Activated T-helper 9 cell treated with anti-CD3 and anti-CD28 coated beads, Interleukin-2, amount 50 U/mL, for 16 hours (primary cell): ENCODE data around the gene MIPEP.
"Not testable (repeated sequence)": the region's sequence is repeated elsewhere in the genome, so short reads cannot be mapped to it uniquely, and the experiment has no call there.

Source experiments
- DNase-seq: peaks from one replicate; pipeline ENCODE4 v3.0.0-alpha.2; 2020; ENCODE audit warnings: low read depth

The MIPEP gene

DNA sequence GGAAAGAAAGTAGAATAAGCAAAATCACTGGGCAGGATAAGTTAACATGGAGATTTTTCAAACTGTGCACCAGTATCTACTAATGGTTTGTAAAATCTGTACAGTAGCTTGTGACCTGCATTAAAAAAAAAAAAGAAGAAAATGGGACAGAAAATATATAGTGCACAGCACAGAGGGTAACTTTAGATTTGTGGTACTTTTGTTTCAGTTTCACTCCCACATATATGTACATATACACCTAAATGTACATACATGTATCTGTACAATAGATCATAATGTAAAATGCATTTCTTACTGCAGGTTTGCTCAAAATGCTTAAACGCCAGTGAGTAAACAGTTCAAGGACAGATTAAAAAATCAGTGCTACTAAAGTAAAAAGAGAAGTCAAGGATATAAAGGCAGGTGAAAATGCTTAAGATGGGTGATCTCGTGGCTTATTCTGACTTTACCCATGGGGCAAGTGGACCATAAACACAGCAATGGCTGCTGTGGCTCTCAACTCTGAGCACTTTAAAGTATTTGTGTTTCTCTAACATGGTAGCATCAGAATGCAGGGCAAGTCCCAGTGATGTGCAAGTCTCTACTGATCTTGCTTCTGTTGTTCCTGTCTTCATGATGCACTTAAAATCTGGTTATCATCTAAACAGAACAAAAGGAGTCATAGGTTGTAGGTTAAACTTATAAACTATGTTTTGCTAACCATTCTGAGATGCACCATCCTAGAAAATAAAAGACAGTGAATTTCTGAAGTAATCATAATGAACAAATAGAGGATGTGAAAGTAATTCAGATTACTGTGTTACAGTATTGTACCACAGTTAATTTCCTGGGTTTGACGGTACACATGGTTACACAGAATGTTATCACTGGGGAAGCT lies 112.3 kb downstream of the MIPEP start:
- no peak for DNase-seq

GRCh38 chr13:23772717-23773116 lies 116.5 kb downstream of the MIPEP start:
- DNase-seq, result no peak

GRCh38 chr13:23771956-23772355 lies 117.2 kb downstream of the MIPEP start:
- DNase-seq, result no peak

DNA sequence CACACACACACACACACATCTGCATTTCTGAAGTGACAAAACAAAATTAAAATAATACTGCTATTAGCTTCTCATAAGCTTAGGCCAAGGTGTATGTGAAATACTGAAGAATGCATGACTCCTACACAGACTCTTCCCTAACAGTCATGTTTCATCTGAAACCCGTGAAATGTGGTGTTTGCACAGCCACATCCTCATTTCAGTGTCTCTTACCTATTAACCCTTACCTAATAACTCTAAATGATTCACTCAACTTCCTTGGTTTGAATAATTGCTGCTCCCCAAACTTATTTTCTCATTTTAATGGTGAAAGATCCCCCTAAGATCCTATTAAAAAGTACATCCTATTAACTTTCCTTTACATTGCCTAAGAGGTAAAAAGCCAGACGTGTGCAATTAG lies 117.6 kb downstream of the MIPEP start:
- no peak for DNase-seq

GRCh38 chr13:23770973-23771372 lies 118.2 kb downstream of the MIPEP start:
- no peak for DNase-seq

DNA sequence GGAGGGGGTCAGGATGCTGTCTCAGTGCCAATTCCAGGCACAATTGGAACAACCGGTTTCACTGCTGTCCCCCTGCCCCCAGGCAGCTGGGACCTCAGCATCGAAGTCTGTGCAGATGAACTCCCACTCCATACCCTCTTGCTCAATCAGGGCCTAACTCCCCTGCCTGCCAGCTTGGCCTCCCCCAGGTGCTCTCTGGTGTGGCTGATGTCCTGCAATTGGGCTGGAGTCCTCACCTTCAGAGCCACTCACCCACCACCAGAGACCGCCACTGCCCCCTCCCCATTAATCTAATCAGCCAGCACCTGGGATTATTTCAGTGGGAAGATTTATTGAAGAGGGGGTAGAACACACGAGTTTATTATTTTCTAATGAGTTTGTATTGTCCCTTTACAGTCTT lies 118.8 kb downstream of the MIPEP start:
- no peak for DNase-seq

- no peak for DNase-seq
Observed at GRCh38 chr13:23769401-23769800, 119.8 kb downstream of the MIPEP start.

DNA sequence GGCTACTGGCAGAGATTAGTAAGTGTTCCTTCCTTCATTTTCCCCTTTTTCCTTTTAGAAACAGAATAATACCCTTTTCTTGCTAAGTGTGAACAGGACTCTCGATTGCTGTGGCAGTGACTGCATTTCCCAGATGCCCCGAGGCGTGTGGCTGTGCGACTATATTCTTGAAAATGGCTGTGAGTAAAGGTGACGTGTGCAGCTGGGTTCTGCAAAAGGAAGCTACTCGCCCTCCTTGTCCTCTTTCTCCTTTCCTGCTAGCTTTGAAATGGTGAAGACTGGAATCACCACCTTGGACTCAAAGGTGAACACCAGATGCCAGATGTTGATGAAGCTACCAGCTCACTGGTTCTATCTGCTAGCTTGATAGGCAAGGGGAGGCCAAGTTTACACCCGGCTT lies 121.4 kb downstream of the MIPEP start:
- DNase-seq, result no peak

GRCh38 chr13:23766939-23767338 lies 122.3 kb downstream of the MIPEP start:
- DNase-seq, result no peak

- no peak for DNase-seq
Observed at GRCh38 chr13:23766283-23766682, 122.9 kb downstream of the MIPEP start.

- DNase-seq, result no peak
Observed at GRCh38 chr13:23765531-23765930, 123.7 kb downstream of the MIPEP start.

DNA sequence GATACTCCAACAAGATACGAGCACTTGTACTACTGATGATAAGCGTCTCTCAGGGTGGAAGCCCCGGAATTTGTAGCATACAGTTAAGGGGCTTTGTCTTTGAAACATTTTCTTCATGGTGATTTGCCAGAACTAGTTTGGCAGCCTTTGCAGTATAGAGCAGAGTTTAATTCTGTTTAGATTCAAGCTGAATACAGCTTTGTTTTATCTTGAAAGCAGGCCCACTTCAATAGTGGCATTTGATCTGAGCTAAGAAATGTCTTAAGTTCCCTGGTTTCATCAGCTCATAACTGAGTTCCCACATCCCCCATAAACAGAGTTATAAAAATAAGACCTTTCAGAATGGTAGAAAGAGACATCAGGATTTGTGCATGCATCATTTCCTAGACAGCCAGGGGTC lies 125.9 kb downstream of the MIPEP start:
- DNase-seq, result no peak

GRCh38 chr13:23761760-23762159 lies 127.4 kb downstream of the MIPEP start:
- DNase-seq, result not testable (repeated sequence)

DNA sequence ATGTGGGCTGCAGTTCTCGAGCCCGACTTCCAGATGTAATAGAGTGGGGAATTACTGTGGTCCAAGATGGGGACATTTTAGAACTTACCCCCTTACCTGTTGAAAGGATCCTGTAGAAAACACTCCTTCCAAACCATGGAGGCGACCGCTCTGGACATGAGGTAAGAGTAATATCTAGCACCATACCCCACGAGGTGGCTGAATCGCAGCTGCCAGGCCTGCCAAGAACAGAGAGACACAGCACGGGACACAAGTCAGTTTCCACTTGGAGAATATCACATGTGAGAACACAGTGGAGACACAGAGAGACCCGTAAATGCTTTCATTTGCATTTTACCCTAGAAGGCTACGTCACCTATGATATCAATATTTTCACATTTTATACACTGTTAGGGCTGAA lies 129.2 kb downstream of the MIPEP start:
- DNase-seq, result no peak

DNA sequence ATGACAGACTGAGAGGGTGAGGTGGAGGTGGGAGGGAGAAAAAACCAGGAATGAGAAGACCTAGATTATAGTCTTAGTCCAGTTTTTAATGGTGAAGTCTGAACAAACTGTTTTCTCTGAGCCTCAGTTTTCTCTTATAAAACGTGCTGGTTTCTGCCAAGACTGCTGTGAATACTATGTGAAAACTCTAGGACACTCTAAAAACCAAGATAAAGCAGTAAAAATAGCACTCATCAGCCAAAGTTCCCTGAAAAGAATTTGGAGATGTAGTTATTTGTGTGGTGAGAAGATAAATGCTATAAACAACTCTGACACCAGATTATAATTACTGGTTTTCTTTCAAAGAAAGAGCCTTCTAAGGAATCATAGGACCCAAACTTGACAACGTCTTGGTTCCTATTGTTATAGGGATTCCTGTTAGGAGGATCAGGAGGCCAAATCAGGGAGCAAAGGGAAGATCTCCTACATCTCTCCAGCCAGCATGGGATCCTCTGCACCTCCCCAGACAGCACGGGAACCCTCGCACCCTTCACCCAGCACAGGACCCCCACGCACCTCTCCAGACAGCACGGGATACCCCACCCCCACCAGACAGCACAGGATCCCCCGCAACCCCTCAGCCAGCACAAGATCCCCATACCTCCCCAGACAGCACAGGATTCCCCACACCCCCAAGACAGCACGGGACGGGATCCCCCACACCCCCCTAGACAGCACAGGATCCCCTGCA lies 130.2 kb downstream of the MIPEP start:
- DNase-seq, result no peak

DNA sequence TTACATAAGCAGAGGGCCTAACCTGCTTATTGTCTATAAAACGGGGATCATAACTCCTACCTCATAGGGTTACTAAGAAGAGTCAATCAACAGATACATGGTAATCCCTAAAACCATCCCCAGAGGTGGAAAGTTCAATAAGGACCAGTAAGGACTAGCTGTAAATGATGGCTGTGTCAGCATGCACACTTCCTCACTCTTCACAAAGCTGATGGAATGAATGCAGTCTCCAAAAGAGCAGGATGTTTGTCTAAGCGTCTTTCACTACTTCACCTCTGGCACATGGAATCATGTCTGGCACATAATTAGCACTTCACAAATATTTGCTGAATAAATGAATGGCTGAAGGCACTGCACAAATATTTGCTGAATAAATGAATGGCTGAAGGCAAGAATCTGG lies 134.2 kb downstream of the MIPEP start:
- no peak for DNase-seq

- no peak for DNase-seq
Observed at GRCh38 chr13:23754506-23754905, 134.7 kb downstream of the MIPEP start.

DNA sequence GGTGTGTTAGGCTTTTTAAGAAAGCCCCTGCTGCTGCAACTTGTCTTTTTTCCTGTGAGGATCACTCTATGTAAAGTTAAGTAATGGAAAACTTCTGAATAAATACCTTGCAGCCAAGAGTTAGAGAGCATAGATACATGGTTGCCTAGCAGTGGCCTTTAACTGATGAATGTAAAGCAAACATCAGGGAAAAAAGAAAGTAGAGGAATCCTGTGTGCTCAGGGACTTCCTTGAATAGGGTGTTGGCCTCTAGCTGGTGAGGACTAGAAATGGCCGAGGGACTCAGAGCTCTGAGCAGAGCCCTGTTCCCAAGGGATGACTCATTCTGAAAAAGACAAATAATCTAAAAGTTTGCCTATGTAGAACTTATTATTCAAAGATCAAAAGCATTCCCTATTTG lies 135.7 kb downstream of the MIPEP start:
- no peak for DNase-seq

DNA sequence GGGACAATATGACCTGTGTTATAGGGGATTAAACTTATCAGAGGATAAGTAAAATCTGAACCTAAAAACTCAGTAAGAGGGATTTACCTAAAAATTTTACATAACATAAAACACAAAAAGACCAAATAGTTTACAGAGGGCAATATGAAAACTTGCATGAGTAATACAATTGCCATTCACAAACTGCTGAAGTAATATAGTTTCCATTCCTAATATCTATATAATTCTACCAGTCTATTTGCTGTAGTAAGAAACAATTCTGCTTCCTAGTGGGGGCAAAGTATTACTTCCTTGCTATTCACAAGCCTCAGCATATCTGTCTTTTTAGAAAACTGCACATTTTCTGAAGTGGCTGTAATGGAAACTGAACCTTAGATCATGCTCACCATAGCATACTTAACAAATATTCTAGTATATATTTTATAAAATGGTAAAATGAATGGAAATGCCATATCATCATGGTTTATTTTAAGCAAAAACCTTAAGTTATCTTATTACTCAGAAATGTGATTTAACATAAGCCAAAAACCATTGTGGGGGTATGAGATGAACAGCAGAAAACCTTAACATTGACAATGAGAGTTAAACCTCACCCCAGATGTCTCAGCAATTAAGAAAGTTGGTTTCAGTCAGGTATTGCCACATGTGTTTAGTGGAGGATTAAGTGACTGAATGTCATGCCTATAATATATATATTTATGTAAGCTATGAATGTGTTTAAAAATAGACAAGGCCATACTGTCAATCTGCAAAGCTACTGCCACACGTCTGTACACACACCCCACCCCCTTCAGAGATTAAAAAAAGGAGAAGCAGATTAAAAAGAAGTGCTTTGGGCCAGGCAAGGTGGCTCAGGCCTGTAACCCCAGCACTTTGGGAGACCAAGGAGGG lies 136.8 kb downstream of the MIPEP start:
- DNase-seq, result no peak

DNA sequence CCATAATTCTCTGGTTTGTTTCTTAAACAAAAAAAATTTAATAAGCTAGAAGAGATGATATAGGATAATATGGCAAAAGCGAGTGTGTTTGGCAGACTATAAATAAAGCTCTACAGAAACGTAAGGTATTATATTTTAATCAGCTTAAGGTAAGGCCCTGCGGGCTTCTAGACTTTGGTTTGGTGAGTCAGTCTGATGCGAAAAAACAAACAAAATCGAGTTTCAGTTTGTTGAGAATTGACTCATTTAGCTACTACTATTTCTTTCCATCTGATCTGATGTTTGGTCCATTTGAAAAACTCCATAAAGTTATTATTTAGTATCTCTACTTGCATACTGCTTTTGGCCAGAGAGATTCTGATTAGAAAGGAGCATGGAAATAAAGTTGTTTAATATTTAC lies 138.0 kb downstream of the MIPEP start:
- no peak for DNase-seq

- no peak for DNase-seq
Observed at GRCh38 chr13:23750383-23751121, 138.6 kb downstream of the MIPEP start.
